ENCODE measurements around the gene ZBTB20.

- no peak for TF ChIP-seq POLR2A (IDR thresholded peaks at IDR 0.05)
- TF ChIP-seq CTCF (IDR thresholded peaks at IDR 0.05 in 8 of 11, conservative IDR thresholded peaks at IDR 0.05 in 3 of 11), result no peak
Measured at GRCh38 chr3:114427285-114428043, 719.6 kb downstream of the ZBTB20 start.

Data from spleen (tissue), 7 donors.